HAP-1 (cell line): ENCODE results near the gene PIWIL1.

ENCODE experiments used
- DNase-seq, 2 experiments: peaks; one replicate each; pipeline ENCODE4 v3.0.0-alpha.2; 2016 to 2020; ENCODE audit warnings: low spot score in 2 of 2
- H3K27me3 ChIP-seq: fragments of 250-450 bp; sonication (Bioruptor Pico); 2 replicates; pipeline ENCODE4 v1.5.1; 2020; ENCODE audit warnings: low read depth, mild to moderate bottlenecking, moderate library complexity
- H3K36me3 ChIP-seq: fragments of 250-450 bp; sonication (Bioruptor Pico); replicated peaks from 2 replicates; pipeline ENCODE4 v1.5.1; 2020; ENCODE audit warnings: mild to moderate bottlenecking
- H3K4me1 ChIP-seq: fragments of 250-450 bp; sonication (Bioruptor Pico); 2 replicates; pipeline ENCODE4 v1.5.1; 2020; ENCODE audit warnings: mild to moderate bottlenecking
- H3K4me3 ChIP-seq: fragments of 250-450 bp; sonication (Bioruptor Pico); 2 replicates; pipeline ENCODE4 v1.5.1; 2020; ENCODE audit warnings: mild to moderate bottlenecking, moderate library complexity
- H3K9me3 ChIP-seq: fragments of 250-450 bp; sonication (Bioruptor Pico); 2 replicates; pipeline ENCODE4 v1.5.1; 2020; ENCODE audit warnings: mild to moderate bottlenecking, moderate library complexity
- in situ Hi-C: fragments of 300-500 bp; cut with MboI; formaldehyde crosslinking; loops from 3 replicates; pipeline ENCODE4 v1.14.3; 2020; ENCODE audit warnings: low sequenced_read_pairs, inconsistent platforms, mixed read lengths

The PIWIL1 gene

GRCh38 chr12:130345292-130345691 is 7.6 kb downstream of the PIWIL1 start:
- no peaks in the 10 kb centered on the region for H3K4me1 ChIP-seq
- in situ Hi-C loops = no loop called here
- no peaks in the 10 kb centered on the region for H3K9me3 ChIP-seq
- DNase-seq = no peak
- no peak overlapping the region for H3K4me3 ChIP-seq
- no peaks in the 10 kb centered on the region for H3K27me3 ChIP-seq
- no peaks in the 10 kb centered on the region for H3K36me3 ChIP-seq

- DNase-seq = no peak
- Histone ChIP-seq H3K9me3 (no peaks in the 10 kb centered on the region), H3K27me3 (no peaks in the 10 kb centered on the region), H3K36me3 (no peaks in the 10 kb centered on the region), H3K4me1 (no peaks in the 10 kb centered on the region), H3K4me3 (no peak overlapping the region)
- in situ Hi-C loops = no loop called here
Measured at GRCh38 chr12:130347588-130347987, 9.9 kb downstream of the PIWIL1 start.

DNA sequence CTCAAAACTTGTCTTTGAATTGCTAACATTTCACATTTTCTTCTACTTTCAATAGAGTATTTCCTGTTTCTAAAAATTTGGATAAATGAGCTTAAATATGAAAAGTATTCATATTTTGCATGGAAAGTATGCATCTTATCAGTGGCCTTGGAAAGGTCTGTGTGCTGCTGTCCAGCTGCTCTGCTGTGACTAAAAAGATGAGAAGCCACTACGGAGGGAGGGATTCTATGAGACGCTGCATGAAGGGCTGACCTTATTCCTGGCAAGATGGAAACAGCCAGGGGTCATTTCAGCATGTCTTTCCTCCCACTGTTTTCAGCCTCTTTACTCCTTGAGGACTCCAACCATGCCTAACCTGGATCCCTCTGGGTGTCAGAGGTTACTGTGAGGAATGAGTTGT is 13.0 kb downstream of the PIWIL1 start:
- no peaks in the 10 kb centered on the region for H3K9me3 ChIP-seq
- no peak overlapping the region for H3K4me3 ChIP-seq
- H3K27me3 ChIP-seq = no peaks in the 10 kb centered on the region; the same call in 1 of the 2 replicates
- no peaks in the 10 kb centered on the region for H3K36me3 ChIP-seq
- no peak for DNase-seq
- in situ Hi-C loops = no loop called here
- no peaks in the 10 kb centered on the region for H3K4me1 ChIP-seq

GRCh38 chr12:130351326-130351725 is 13.6 kb downstream of the PIWIL1 start:
- Histone ChIP-seq H3K4me3 (no peak overlapping the region), H3K4me1 (no peaks in the 10 kb centered on the region), H3K36me3 (no peaks in the 10 kb centered on the region), H3K9me3 (no peaks in the 10 kb centered on the region), H3K27me3 (no peaks in the 10 kb centered on the region; the same call in 1 of the 2 replicates)
- DNase-seq = no peak
- in situ Hi-C loops = no loop called here

DNA sequence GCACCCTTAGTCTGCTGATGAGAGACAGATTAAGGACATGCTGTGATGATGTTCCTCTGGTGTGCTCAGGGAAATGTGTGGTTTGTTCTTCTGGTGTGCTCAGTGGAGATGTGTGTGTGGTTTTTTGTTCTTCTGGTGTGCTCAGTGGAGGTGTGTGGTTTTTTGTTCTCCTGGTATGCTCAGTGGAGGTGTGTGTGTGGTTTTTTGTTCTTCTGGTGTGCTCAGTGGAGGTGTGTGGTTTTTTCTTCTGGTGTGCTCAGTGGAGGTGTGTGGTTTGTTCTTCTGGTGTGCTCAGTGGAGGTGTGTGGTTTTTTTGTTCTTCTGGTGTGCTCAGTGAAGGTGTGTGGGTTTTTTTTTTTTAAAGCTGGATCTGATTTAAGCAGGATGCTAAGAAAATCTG is 15.4 kb downstream of the PIWIL1 start:
- no peaks in the 10 kb centered on the region for H3K36me3 ChIP-seq
- in situ Hi-C loops = no loop called here
- peaks cover 8% of the 10 kb centered on the region for H3K27me3 ChIP-seq
- no peak for DNase-seq
- no peak overlapping the region for H3K4me3 ChIP-seq
- H3K9me3 ChIP-seq = no peaks in the 10 kb centered on the region
- no peaks in the 10 kb centered on the region for H3K4me1 ChIP-seq

DNA sequence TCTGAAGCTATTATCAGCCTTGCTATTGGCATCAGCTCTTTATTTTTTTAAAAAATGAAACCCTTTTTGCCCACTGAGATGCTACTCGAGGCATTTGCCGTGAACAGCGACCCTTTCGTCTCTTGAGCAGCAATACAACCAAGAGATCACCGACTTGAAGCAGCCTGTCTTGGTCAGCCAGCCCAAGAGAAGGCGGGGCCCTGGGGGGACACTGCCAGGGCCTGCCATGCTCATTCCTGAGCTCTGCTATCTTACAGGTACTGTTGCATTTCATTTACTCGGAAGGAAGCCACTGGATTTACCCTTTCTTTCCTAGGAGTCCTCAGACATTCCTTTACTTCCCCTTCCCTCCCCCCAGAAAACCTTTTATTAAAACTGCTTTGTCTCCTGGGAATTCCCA is 16.7 kb downstream of the PIWIL1 start:
- H3K4me1 ChIP-seq = no peaks in the 10 kb centered on the region
- H3K36me3 ChIP-seq = no peaks in the 10 kb centered on the region
- in situ Hi-C loops = no loop called here
- H3K9me3 ChIP-seq = no peaks in the 10 kb centered on the region
- DNase-seq = no peak
- peaks cover 8% of the 10 kb centered on the region for H3K27me3 ChIP-seq
- no peak overlapping the region for H3K4me3 ChIP-seq

DNA sequence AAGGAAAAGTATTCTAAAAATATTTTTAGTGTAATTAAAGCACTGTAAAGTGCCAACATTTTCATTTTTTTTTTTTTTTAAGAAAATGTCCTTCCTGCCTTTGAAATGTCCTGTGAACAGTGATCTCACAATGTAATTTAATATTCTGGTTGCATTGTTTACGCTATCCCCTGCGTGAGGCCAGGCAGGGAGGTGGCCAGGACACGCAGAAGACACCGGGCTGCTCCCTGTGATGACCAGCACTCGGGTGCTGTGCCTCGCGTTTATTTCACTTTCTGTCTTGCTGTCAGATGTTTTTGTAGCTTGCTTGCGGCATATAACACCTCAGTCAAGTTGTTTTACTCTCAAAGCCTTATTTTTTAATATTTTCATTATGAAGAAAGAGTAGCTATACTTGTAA is 18.5 kb downstream of the PIWIL1 start:
- no peak for DNase-seq
- H3K36me3 ChIP-seq = no peaks in the 10 kb centered on the region
- H3K27me3 ChIP-seq = peaks cover 10% of the 10 kb centered on the region
- no peaks in the 10 kb centered on the region for H3K9me3 ChIP-seq
- no peak overlapping the region for H3K4me3 ChIP-seq
- no peaks in the 10 kb centered on the region for H3K4me1 ChIP-seq
- in situ Hi-C loops = no loop called here

DNA sequence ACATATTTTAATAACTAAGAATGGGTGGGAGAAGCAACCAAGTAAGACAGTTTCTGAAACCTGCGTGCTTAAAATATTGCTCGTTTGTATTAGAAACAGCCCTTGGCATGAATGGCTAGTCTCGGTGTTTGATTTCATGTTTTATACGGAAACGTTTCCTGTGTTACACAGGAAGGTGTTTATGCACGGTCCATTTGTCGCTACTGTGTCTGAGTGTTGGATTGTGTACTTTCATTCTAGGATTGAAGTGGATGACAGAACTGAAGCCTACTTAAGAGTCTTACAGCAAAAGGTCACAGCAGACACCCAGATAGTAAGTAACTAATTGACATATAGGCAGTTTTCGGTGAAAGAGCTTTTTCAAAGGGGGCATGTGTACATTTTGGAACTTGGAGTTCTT is 19.6 kb downstream of the PIWIL1 start:
- in situ Hi-C loops = no loop called here
- H3K27me3 ChIP-seq = peaks cover 10% of the 10 kb centered on the region
- H3K4me1 ChIP-seq = no peaks in the 10 kb centered on the region
- H3K9me3 ChIP-seq = no peaks in the 10 kb centered on the region
- no peak for DNase-seq
- no peak overlapping the region for H3K4me3 ChIP-seq
- no peaks in the 10 kb centered on the region for H3K36me3 ChIP-seq

- Histone ChIP-seq H3K9me3 (no peaks in the 10 kb centered on the region), H3K4me3 (no peak overlapping the region), H3K27me3 (peaks cover 10% of the 10 kb centered on the region), H3K36me3 (no peaks in the 10 kb centered on the region), H3K4me1 (no peaks in the 10 kb centered on the region)
- DNase-seq = no peak
- in situ Hi-C loops = no loop called here
Measured at GRCh38 chr12:130357729-130358330, 20.1 kb downstream of the PIWIL1 start.

GRCh38 chr12:130362060-130362459 is 24.4 kb downstream of the PIWIL1 start:
- in situ Hi-C loops = no loop called here
- no peaks in the 10 kb centered on the region for H3K4me1 ChIP-seq
- no peaks in the 10 kb centered on the region for H3K9me3 ChIP-seq
- peaks cover 8% of the 10 kb centered on the region for H3K27me3 ChIP-seq
- no peak overlapping the region for H3K4me3 ChIP-seq
- H3K36me3 ChIP-seq = no peaks in the 10 kb centered on the region
- no peak for DNase-seq

- in situ Hi-C loops = no loop called here
- Histone ChIP-seq H3K4me3 (no peak overlapping the region), H3K36me3 (no peaks in the 10 kb centered on the region), H3K9me3 (no peaks in the 10 kb centered on the region), H3K4me1 (no peaks in the 10 kb centered on the region), H3K27me3 (peaks cover 3% of the 10 kb centered on the region)
- no peak for DNase-seq
Measured at GRCh38 chr12:130364578-130364977, 26.9 kb downstream of the PIWIL1 start.

- no peaks in the 10 kb centered on the region for H3K36me3 ChIP-seq
- H3K4me3 ChIP-seq = no peak overlapping the region
- no peak for DNase-seq
- H3K9me3 ChIP-seq = no peaks in the 10 kb centered on the region
- in situ Hi-C loops = no loop called here
- H3K27me3 ChIP-seq = no peaks in the 10 kb centered on the region; the same call in 1 of the 2 replicates
- H3K4me1 ChIP-seq = peaks cover 3% of the 10 kb centered on the region
Measured at GRCh38 chr12:130366159-130366558, 28.5 kb downstream of the PIWIL1 start.

DNA sequence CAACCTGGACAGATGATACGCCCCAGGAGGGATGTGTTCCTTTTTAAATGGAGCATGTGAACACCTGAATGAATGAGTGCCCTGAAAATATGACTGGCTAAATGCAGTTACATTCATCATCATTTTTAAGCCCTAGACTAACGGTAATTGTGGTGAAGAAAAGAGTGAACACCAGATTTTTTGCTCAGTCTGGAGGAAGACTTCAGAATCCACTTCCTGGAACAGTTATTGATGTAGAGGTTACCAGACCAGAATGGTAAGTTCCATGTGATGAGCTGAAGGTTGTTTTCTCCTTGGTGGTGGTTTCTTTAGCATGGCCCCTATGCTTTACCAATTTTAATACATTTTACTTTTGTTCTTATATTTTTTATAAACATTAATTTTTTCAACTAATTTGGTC is 29.3 kb downstream of the PIWIL1 start:
- Histone ChIP-seq H3K27me3 (no peaks in the 10 kb centered on the region; the same call in 1 of the 2 replicates), H3K4me3 (no peak overlapping the region), H3K36me3 (no peaks in the 10 kb centered on the region), H3K4me1 (peaks cover 3% of the 10 kb centered on the region), H3K9me3 (no peaks in the 10 kb centered on the region)
- DNase-seq = no peak
- in situ Hi-C loops = no loop called here

- Histone ChIP-seq H3K27me3 (no peaks in the 10 kb centered on the region), H3K4me3 (no peak overlapping the region), H3K9me3 (no peaks in the 10 kb centered on the region), H3K4me1 (peaks cover 3% of the 10 kb centered on the region), H3K36me3 (no peaks in the 10 kb centered on the region)
- DNase-seq = no peak
- in situ Hi-C loops = no loop called here
Measured at GRCh38 chr12:130367523-130367922, 29.8 kb downstream of the PIWIL1 start.

GRCh38 chr12:130369816-130370215 is 32.1 kb downstream of the PIWIL1 start:
- in situ Hi-C loops = no loop called here
- no peaks in the 10 kb centered on the region for H3K9me3 ChIP-seq
- no peaks in the 10 kb centered on the region for H3K36me3 ChIP-seq
- no peaks in the 10 kb centered on the region for H3K27me3 ChIP-seq
- DNase-seq = no peak
- H3K4me1 ChIP-seq = peaks cover 7% of the 10 kb centered on the region
- no peak overlapping the region for H3K4me3 ChIP-seq
